Activated CD8-positive, alpha-beta T cell treated with anti-CD3 and anti-CD28 coated beads for 36 hours (primary cell): ENCODE data around the gene CNGA1. TPM values are rescaled to one million over a fixed set of nuclear protein-coding genes. Genes with fewer than 3 reads are reported as not detected.

Experiments
- ATAC-seq: fragments of 200-7000 bp; cut with Tn5 transposase; one replicate; pipeline ENCODE4 v1.10.0; 2021; ENCODE audit warnings: mild to moderate bottlenecking, moderate library complexity
- CTCF ChIA-PET: fragments of 350-600 bp; sonication (Branson Sonifier 250); formaldehyde crosslinking; loops from one replicate; lab custom pipeline; 2021; ENCODE audit warnings: antibody characterized with exemption; lab: Charles Lee
- POLR2A ChIA-PET: fragments of 350-600 bp; sonication (Branson Sonifier 250); formaldehyde crosslinking; loops from one replicate; lab custom pipeline; 2021; ENCODE audit warnings: antibody characterized with exemption; lab: Charles Lee
- DNase-seq: peaks from one replicate; pipeline ENCODE4 v3.0.0-alpha.2; 2020
- H3K27ac Mint-ChIP-seq: one replicate; pipeline ENCODE4 v1.8.0; 2021; ENCODE audit warnings: mild to moderate bottlenecking, mixed read lengths
- H3K27me3 Mint-ChIP-seq: one replicate; pipeline ENCODE4 v1.8.0; 2021; ENCODE audit warnings: mixed read lengths
- H3K36me3 Mint-ChIP-seq: one replicate; pipeline ENCODE4 v1.8.0; 2021; ENCODE audit warnings: low read depth, mixed read lengths
- H3K4me1 Mint-ChIP-seq: one replicate; pipeline ENCODE4 v1.8.0; 2021; ENCODE audit warnings: low read depth, mixed read lengths
- H3K4me3 Mint-ChIP-seq: one replicate; pipeline ENCODE4 v1.8.0; 2021; ENCODE audit warnings: mild to moderate bottlenecking, moderate library complexity, mixed read lengths
- H3K9me3 Mint-ChIP-seq: one replicate; pipeline ENCODE4 v1.8.0; 2021; ENCODE audit warnings: mixed read lengths
- intact Hi-C: fragments of 100-400 bp; cut with micrococcal nuclease; formaldehyde crosslinking; loops from one replicate; pipeline ENCODE4 v1.10.0; 2022
- total RNA-seq, 2 experiments: library from RNA; stranded (reverse); gene quantifications; one replicate each; pipeline ENCODE4 v1.2.3, GENCODE V29; 2021
- TF ChIP-seq, protein P1 (sequence below): fragments of 200-600 bp; IDR thresholded peaks from one replicate; pipeline ENCODE4 v1.8.0; 2022; ENCODE audit warnings: antibody characterized with exemption, mild to moderate bottlenecking

CNGA1 gene
- total RNA-seq, 2 experiments from 2014 or later, result 0.50 TPM; not detected in 1

- ChIA-PET CTCF (no interaction called here), POLR2A (no interaction called here)
- Mint-ChIP-seq H3K4me3 (no peak overlapping the region), H3K9me3 (no peaks in the 10 kb centered on the region), H3K27ac (no peak overlapping the region), H3K36me3 (no peaks in the 10 kb centered on the region), H3K4me1 (no peaks in the 10 kb centered on the region), H3K27me3 (peaks cover 2% of the 10 kb centered on the region)
- TF ChIP-seq, protein P1, sequence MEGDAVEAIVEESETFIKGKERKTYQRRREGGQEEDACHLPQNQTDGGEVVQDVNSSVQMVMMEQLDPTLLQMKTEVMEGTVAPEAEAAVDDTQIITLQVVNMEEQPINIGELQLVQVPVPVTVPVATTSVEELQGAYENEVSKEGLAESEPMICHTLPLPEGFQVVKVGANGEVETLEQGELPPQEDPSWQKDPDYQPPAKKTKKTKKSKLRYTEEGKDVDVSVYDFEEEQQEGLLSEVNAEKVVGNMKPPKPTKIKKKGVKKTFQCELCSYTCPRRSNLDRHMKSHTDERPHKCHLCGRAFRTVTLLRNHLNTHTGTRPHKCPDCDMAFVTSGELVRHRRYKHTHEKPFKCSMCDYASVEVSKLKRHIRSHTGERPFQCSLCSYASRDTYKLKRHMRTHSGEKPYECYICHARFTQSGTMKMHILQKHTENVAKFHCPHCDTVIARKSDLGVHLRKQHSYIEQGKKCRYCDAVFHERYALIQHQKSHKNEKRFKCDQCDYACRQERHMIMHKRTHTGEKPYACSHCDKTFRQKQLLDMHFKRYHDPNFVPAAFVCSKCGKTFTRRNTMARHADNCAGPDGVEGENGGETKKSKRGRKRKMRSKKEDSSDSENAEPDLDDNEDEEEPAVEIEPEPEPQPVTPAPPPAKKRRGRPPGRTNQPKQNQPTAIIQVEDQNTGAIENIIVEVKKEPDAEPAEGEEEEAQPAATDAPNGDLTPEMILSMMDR, result no peak
- DNase-seq, result no peak
- ATAC-seq, result no peak
- intact Hi-C loops, result no loop called here
Observed at GRCh38 chr4:47972181-47972580, 44.3 kb downstream of the CNGA1 start.

DNA sequence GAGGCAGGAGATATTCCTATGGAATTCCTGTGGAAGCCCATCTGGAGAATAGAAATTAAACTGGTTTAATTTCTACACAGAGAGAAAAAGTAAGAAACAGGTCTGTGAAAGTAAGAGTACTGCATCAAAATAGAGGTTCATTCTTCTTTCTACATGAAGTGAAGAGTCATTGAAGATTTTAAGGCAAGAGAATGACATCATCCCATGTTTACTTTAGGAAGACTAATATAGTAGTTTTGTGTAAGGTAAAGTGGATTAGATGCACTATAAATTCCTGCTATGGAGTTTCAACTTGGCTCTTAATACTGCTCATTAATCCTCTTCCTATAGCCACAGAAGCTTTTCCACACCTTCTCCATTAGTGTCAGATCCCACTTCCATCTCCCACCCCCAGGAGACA is 47.6 kb downstream of the CNGA1 start:
- no peaks in the 10 kb centered on the region for H3K27me3 Mint-ChIP-seq
- H3K4me3 Mint-ChIP-seq, result no peak overlapping the region
- no peaks in the 10 kb centered on the region for H3K4me1 Mint-ChIP-seq
- ATAC-seq, result no peak
- CTCF ChIA-PET, result no interaction called here
- no peak overlapping the region for H3K27ac Mint-ChIP-seq
- H3K36me3 Mint-ChIP-seq, result no peaks in the 10 kb centered on the region
- POLR2A ChIA-PET, result no interaction called here
- intact Hi-C loops, result no loop called here
- TF ChIP-seq, protein P1, result no peak
- DNase-seq, result no peak
- no peaks in the 10 kb centered on the region for H3K9me3 Mint-ChIP-seq

DNA sequence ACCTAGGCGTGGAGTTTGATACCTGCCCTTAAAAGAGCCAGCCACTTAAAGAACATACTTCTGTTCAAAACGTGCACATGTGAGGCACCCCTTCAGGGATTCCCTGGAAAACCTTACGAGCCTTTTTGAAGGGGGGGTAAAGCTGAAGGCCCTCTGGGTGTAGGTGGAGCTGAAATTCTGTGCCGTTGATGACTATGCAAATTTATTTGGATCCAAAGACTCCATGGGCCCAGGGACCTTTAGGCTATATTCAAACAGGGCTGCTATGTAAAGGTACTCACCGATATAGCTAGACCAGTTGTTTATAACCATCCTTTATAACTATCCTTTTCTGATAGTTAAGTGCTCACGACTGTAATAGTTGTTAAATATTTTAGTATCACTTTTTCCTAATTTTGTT is 61.8 kb downstream of the CNGA1 start:
- CTCF ChIA-PET, result interaction anchor here (0.8 kb wide), 1 partner anchor 20 kb away, joined by 3 read pairs; no protein-coding TSS in a partner anchor
- Mint-ChIP-seq H3K27me3 (no peaks in the 10 kb centered on the region), H3K36me3 (no peaks in the 10 kb centered on the region), H3K4me1 (no peaks in the 10 kb centered on the region), H3K4me3 (no peak overlapping the region), H3K27ac (no peak overlapping the region), H3K9me3 (no peaks in the 10 kb centered on the region)
- DNase-seq, result no peak
- POLR2A ChIA-PET, result no interaction called here
- intact Hi-C loops, result no loop called here
- TF ChIP-seq, protein P1, result no peak
- no peak for ATAC-seq

GRCh38 chr4:47954245-47954644 is 62.2 kb downstream of the CNGA1 start:
- ChIA-PET CTCF (no interaction called here), POLR2A (no interaction called here)
- H3K27me3 Mint-ChIP-seq, result no peaks in the 10 kb centered on the region
- TF ChIP-seq, protein P1, result no peak
- intact Hi-C loops, result no loop called here
- no peak for ATAC-seq
- no peak overlapping the region for H3K27ac Mint-ChIP-seq
- no peaks in the 10 kb centered on the region for H3K9me3 Mint-ChIP-seq
- no peaks in the 10 kb centered on the region for H3K36me3 Mint-ChIP-seq
- no peak for DNase-seq
- no peaks in the 10 kb centered on the region for H3K4me1 Mint-ChIP-seq
- H3K4me3 Mint-ChIP-seq, result no peak overlapping the region

- POLR2A ChIA-PET, result interaction anchor here (0.5 kb wide), 1 partner anchor 188 kb away, joined by 3 read pairs; the partner anchor contains the start of gene TXK
- TF ChIP-seq, protein P1, result no peak
Observed at GRCh38 chr4:47945930-47946726, 70.4 kb downstream of the CNGA1 start.

More at GRCh38 chr4:47945930-47946726, 70.4 kb downstream of the CNGA1 start:
- Mint-ChIP-seq H3K27me3 (no peaks in the 10 kb centered on the region), H3K36me3 (no peaks in the 10 kb centered on the region), H3K4me3 (no peak overlapping the region), H3K9me3 (no peaks in the 10 kb centered on the region), H3K27ac (no peak overlapping the region), H3K4me1 (no peaks in the 10 kb centered on the region)
- intact Hi-C loops, result no loop called here
- CTCF ChIA-PET, result interaction anchor here (0.9 kb wide), 1 partner anchor 73 kb away, joined by 3 read pairs; no protein-coding TSS in a partner anchor
- ATAC-seq (no peak), DNase-seq (no peak)
